Measurements from ENCODE around the gene TMEM154.

The TMEM154 gene

GRCh38 chr4:152634110-152634760 is 45.6 kb downstream of the TMEM154 start:
- no peak for DNase-seq (ENCODE audit: low read depth in 2 of 2, low spot score in 1 of 2)

GRCh38 chr4:152633118-152633517 is 46.7 kb downstream of the TMEM154 start:
- no peak for DNase-seq (ENCODE audit: low read depth in 2 of 2, low spot score in 1 of 2)

GRCh38 chr4:152630324-152630723 is 49.5 kb downstream of the TMEM154 start:
- no peak for DNase-seq (ENCODE audit: low read depth in 2 of 2, low spot score in 1 of 2)

- DNase-seq (ENCODE audit: low read depth in 2 of 2, low spot score in 1 of 2), result no peak
Measured at GRCh38 chr4:152629908-152630307, 49.9 kb downstream of the TMEM154 start.

- DNase-seq (ENCODE audit: low read depth in 2 of 2, low spot score in 1 of 2), result no peak
Measured at GRCh38 chr4:152628128-152628527, 51.7 kb downstream of the TMEM154 start.

- no peak for DNase-seq (ENCODE audit: low read depth in 2 of 2, low spot score in 1 of 2)
Measured at GRCh38 chr4:152626790-152627189, 53.0 kb downstream of the TMEM154 start.

- DNase-seq (ENCODE audit: low read depth in 2 of 2, low spot score in 1 of 2), result no peak
Measured at GRCh38 chr4:152620915-152621314, 58.9 kb downstream of the TMEM154 start.

GRCh38 chr4:152620218-152620617 is 59.6 kb downstream of the TMEM154 start:
- DNase-seq (ENCODE audit: low read depth in 2 of 2, low spot score in 1 of 2), result no peak

- DNase-seq (ENCODE audit: low read depth in 2 of 2, low spot score in 1 of 2), result no peak
Measured at GRCh38 chr4:152619556-152619955, 60.2 kb downstream of the TMEM154 start.

GRCh38 chr4:152618971-152619370 is 60.8 kb downstream of the TMEM154 start:
- DNase-seq (ENCODE audit: low read depth in 2 of 2, low spot score in 1 of 2), result no peak

- no peak for DNase-seq (ENCODE audit: low read depth in 2 of 2, low spot score in 1 of 2)
Measured at GRCh38 chr4:152616804-152617203, 63.0 kb downstream of the TMEM154 start.

- no peak for DNase-seq (ENCODE audit: low read depth in 2 of 2, low spot score in 1 of 2)
Measured at GRCh38 chr4:152613841-152614721, 65.7 kb downstream of the TMEM154 start.

GRCh38 chr4:152613351-152613750 is 66.4 kb downstream of the TMEM154 start:
- no peak for DNase-seq (ENCODE audit: low read depth in 2 of 2, low spot score in 1 of 2)

- DNase-seq (ENCODE audit: low read depth in 2 of 2, low spot score in 1 of 2), result no peak
Measured at GRCh38 chr4:152610131-152610530, 69.7 kb downstream of the TMEM154 start.

GRCh38 chr4:152609481-152609880 is 70.3 kb downstream of the TMEM154 start:
- DNase-seq (ENCODE audit: low read depth in 2 of 2, low spot score in 1 of 2), result no peak

GRCh38 chr4:152607178-152607577 is 72.6 kb downstream of the TMEM154 start:
- DNase-seq (ENCODE audit: low read depth in 2 of 2, low spot score in 1 of 2), result no peak

GRCh38 chr4:152606753-152607152 is 73.0 kb downstream of the TMEM154 start:
- DNase-seq (ENCODE audit: low read depth in 2 of 2, low spot score in 1 of 2), result no peak

- DNase-seq (ENCODE audit: low read depth in 2 of 2, low spot score in 1 of 2), result no peak
Measured at GRCh38 chr4:152605641-152606335, 74.0 kb downstream of the TMEM154 start.

GRCh38 chr4:152605031-152605430 is 74.8 kb downstream of the TMEM154 start:
- DNase-seq (ENCODE audit: low read depth in 2 of 2, low spot score in 1 of 2), result no peak

- no peak for DNase-seq (ENCODE audit: low read depth in 2 of 2, low spot score in 1 of 2)
Measured at GRCh38 chr4:152601156-152601555, 78.6 kb downstream of the TMEM154 start.

- DNase-seq (ENCODE audit: low read depth in 2 of 2, low spot score in 1 of 2), result no peak
Measured at GRCh38 chr4:152599636-152600035, 80.2 kb downstream of the TMEM154 start.

GRCh38 chr4:152599095-152599494 is 80.7 kb downstream of the TMEM154 start:
- DNase-seq (ENCODE audit: low read depth in 2 of 2, low spot score in 1 of 2), result no peak

All from stimulated activated CD8-positive, alpha-beta memory T cell treated with anti-CD3 and anti-CD28 coated beads, Interleukin-4, amount 100 ng/mL, for 1 hour (primary cell).